Measurements from ENCODE around the gene SH3GL2.
A peak's percentile ranks its signal among the peaks of the same experiment; 100 is the strongest.

SH3GL2 gene

GRCh38 chr9:17578911-17579793 lies at the start of gene SH3GL2:
Gene SH3GL2, plus strand, starts transcription at chr9:17579066.
- H3K27me3 Mint-ChIP-seq (ENCODE audit: low read depth) = peaks cover 85% of the 10 kb centered on the region
- peak within 1 kb of the TSS; percentile 85 to 88 (median 88) for H3K4me3 Mint-ChIP-seq
- TF ChIP-seq CTCF (IDR thresholded peaks at IDR 0.05; ENCODE audit: unreplicated experiment in 3 of 3) = no peak
- no peaks in the 10 kb centered on the region for H3K9me3 Mint-ChIP-seq
- H3K4me1 Mint-ChIP-seq = peaks cover 5% of the 10 kb centered on the region
- H3K27ac Mint-ChIP-seq = no peak within 1 kb of the TSS
- no peaks in the 10 kb centered on the region for H3K36me3 Mint-ChIP-seq (ENCODE audit: low read depth)

GRCh38 chr9:17531642-17532254 lies 47.1 kb upstream of the SH3GL2 start:
- Mint-ChIP-seq H3K36me3 (ENCODE audit: low read depth) (no peaks in the 10 kb centered on the region), H3K4me3 (no peak overlapping the region), H3K27me3 (ENCODE audit: low read depth) (no peaks in the 10 kb centered on the region), H3K4me1 (peaks cover 8% of the 10 kb centered on the region), H3K9me3 (no peaks in the 10 kb centered on the region), H3K27ac (peak overlapping the region in 2 of 3 experiments; percentile 56 to 63)
- peak; percentile 81 to 91 (median 83) for TF ChIP-seq CTCF (IDR thresholded peaks at IDR 0.05; ENCODE audit: unreplicated experiment in 3 of 3)

- Mint-ChIP-seq H3K4me1 (peaks cover 8% of the 10 kb centered on the region), H3K27ac (no peak overlapping the region)
These were observed 46.4 kb upstream of the SH3GL2 start for GRCh38 chr9:17532461-17532860.

GRCh38 chr9:17535176-17535575 lies 43.7 kb upstream of the SH3GL2 start:
- Mint-ChIP-seq H3K4me1 (peaks cover 8% of the 10 kb centered on the region), H3K27ac (no peak overlapping the region), H3K36me3 (ENCODE audit: low read depth) (no peaks in the 10 kb centered on the region), H3K9me3 (no peaks in the 10 kb centered on the region), H3K4me3 (no peak overlapping the region), H3K27me3 (ENCODE audit: low read depth) (no peaks in the 10 kb centered on the region)
- no peak for TF ChIP-seq CTCF (IDR thresholded peaks at IDR 0.05; ENCODE audit: unreplicated experiment in 3 of 3)

More at GRCh38 chr9:17532461-17532860, 46.4 kb upstream of the SH3GL2 start:
- H3K36me3 Mint-ChIP-seq (ENCODE audit: low read depth) = no peaks in the 10 kb centered on the region
- H3K9me3 Mint-ChIP-seq = no peaks in the 10 kb centered on the region
- H3K4me3 Mint-ChIP-seq = no peak overlapping the region
- no peaks in the 10 kb centered on the region for H3K27me3 Mint-ChIP-seq (ENCODE audit: low read depth)
- TF ChIP-seq CTCF (IDR thresholded peaks at IDR 0.05; ENCODE audit: unreplicated experiment in 3 of 3) = no peak

- H3K27me3 Mint-ChIP-seq (ENCODE audit: low read depth) = no peaks in the 10 kb centered on the region
- H3K36me3 Mint-ChIP-seq (ENCODE audit: low read depth) = no peaks in the 10 kb centered on the region
- no peak overlapping the region for H3K4me3 Mint-ChIP-seq
- TF ChIP-seq CTCF (IDR thresholded peaks at IDR 0.05; ENCODE audit: unreplicated experiment in 3 of 3) = no peak
- H3K27ac Mint-ChIP-seq = no peak overlapping the region
- H3K9me3 Mint-ChIP-seq = peaks cover 7% of the 10 kb centered on the region
- peaks cover 8% of the 10 kb centered on the region for H3K4me1 Mint-ChIP-seq
These were observed 42.8 kb upstream of the SH3GL2 start for GRCh38 chr9:17536027-17536426.

All from nephron (organoid).